ENCODE data around the gene MYH13.

Gene MYH13

GRCh38 chr17:10372906-10373305 is at the start of gene MYH13:
TSS of gene MYH13 (minus strand) at chr17:10373006. CDS start at chr17:10364530, 8,476 bp downstream.
- DNase-seq (ENCODE audit: low spot score) = no peak

GRCh38 chr17:10421900-10422542 is 49.2 kb upstream of the MYH13 start, which contains the start of gene MYH8:
TSS of gene MYH8 (minus strand) at chr17:10421950. CDS start at chr17:10420227, 1,723 bp downstream.
- no peak for DNase-seq (ENCODE audit: low spot score)

GRCh38 chr17:10421211-10421610 is 48.4 kb upstream of the MYH13 start:
- DNase-seq (ENCODE audit: low spot score) = no peak

- DNase-seq (ENCODE audit: low spot score) = no peak
Measured at GRCh38 chr17:10420811-10421210, 48.0 kb upstream of the MYH13 start.

GRCh38 chr17:10417431-10417830 is 44.6 kb upstream of the MYH13 start:
- DNase-seq (ENCODE audit: low spot score) = no peak

- no peak for DNase-seq (ENCODE audit: low spot score)
Measured at GRCh38 chr17:10415161-10415560, 42.4 kb upstream of the MYH13 start.

GRCh38 chr17:10403589-10403988 is 30.8 kb upstream of the MYH13 start:
- DNase-seq (ENCODE audit: low spot score) = no peak

- DNase-seq (ENCODE audit: low spot score) = no peak
Measured at GRCh38 chr17:10398352-10398751, 25.5 kb upstream of the MYH13 start.

- DNase-seq (ENCODE audit: low spot score) = no peak
Measured at GRCh38 chr17:10396524-10397163, 23.8 kb upstream of the MYH13 start.

GRCh38 chr17:10394201-10394887 is 21.5 kb upstream of the MYH13 start:
- DNase-seq (ENCODE audit: low spot score) = no peak

GRCh38 chr17:10392880-10393279 is 20.1 kb upstream of the MYH13 start:
- DNase-seq (ENCODE audit: low spot score) = no peak

GRCh38 chr17:10385871-10386270 is 13.1 kb upstream of the MYH13 start:
- no peak for DNase-seq (ENCODE audit: low spot score)

- DNase-seq (ENCODE audit: low spot score) = peak; percentile 20
Measured at GRCh38 chr17:10384175-10384574, 11.4 kb upstream of the MYH13 start.

- peak; percentile 25 for DNase-seq (ENCODE audit: low spot score)
Measured at GRCh38 chr17:10380631-10381408, 8.0 kb upstream of the MYH13 start.

GRCh38 chr17:10370016-10370608 is 2.7 kb downstream of the MYH13 start:
- no peak for DNase-seq (ENCODE audit: low spot score)

- no peak for DNase-seq (ENCODE audit: low spot score)
Measured at GRCh38 chr17:10369239-10369638, 3.6 kb downstream of the MYH13 start.

GRCh38 chr17:10368561-10368960 is 4.2 kb downstream of the MYH13 start:
- no peak for DNase-seq (ENCODE audit: low spot score)

- DNase-seq (ENCODE audit: low spot score) = no peak
Measured at GRCh38 chr17:10360578-10360977, 12.2 kb downstream of the MYH13 start.

- no peak for DNase-seq (ENCODE audit: low spot score)
Measured at GRCh38 chr17:10357768-10358167, 15.0 kb downstream of the MYH13 start.

- no peak for DNase-seq (ENCODE audit: low spot score)
Measured at GRCh38 chr17:10354651-10355050, 18.2 kb downstream of the MYH13 start.

GRCh38 chr17:10352893-10353292 is 19.9 kb downstream of the MYH13 start:
- no peak for DNase-seq (ENCODE audit: low spot score)

GRCh38 chr17:10349403-10349802 is 23.4 kb downstream of the MYH13 start:
- DNase-seq (ENCODE audit: low spot score) = no peak

Measured in AG20443 (cell line).